WTC11 (cell line): ENCODE results near the gene DCX. TPM values are rescaled to one million over a fixed set of nuclear protein-coding genes. Genes with fewer than 3 reads are reported as not detected.

Source experiments
- ATAC-seq: fragments of 200-7000 bp; cut with Tn5 transposase; 2 replicates; pipeline ENCODE4 v1.10.0; 2021; ENCODE audit warnings: mild to moderate bottlenecking, moderate library complexity
- CTCF ChIA-PET: fragments of 300-600 bp; sonication (Branson Sonifier 250); formaldehyde crosslinking; loops from one replicate; lab custom pipeline; 2021; ENCODE audit warnings: antibody characterized with exemption; lab: Charles Lee
- POLR2A ChIA-PET: fragments of 350-600 bp; sonication (Branson Sonifier 250); formaldehyde crosslinking; loops from one replicate; lab custom pipeline; 2021; ENCODE audit warnings: antibody characterized with exemption; lab: Charles Lee
- DNase-seq: peaks from one replicate; pipeline ENCODE4 v3.0.0; 2021; ENCODE audit warnings: low spot score
- H3K27ac Mint-ChIP-seq: 2 replicates; pipeline ENCODE4 v1.8.0; 2021; ENCODE audit warnings: mixed read lengths
- H3K27me3 Mint-ChIP-seq: 2 replicates; pipeline ENCODE4 v1.8.0; 2021; ENCODE audit warnings: low read depth, mild to moderate bottlenecking, moderate library complexity, mixed read lengths
- H3K36me3 Mint-ChIP-seq: 2 replicates; pipeline ENCODE4 v1.8.0; 2021; ENCODE audit warnings: mixed read lengths
- H3K4me1 Mint-ChIP-seq: 2 replicates; pipeline ENCODE4 v1.8.0; 2022; ENCODE audit warnings: mixed read lengths
- H3K4me3 Mint-ChIP-seq: 2 replicates; pipeline ENCODE4 v1.8.0; 2021; ENCODE audit warnings: mild to moderate bottlenecking, moderate library complexity, mixed read lengths
- H3K9me3 Mint-ChIP-seq: 2 replicates; pipeline ENCODE4 v1.8.0; 2021; ENCODE audit warnings: mixed read lengths
- FOXJ3 ChIP-seq: sonication (generic); formaldehyde crosslinking; IDR thresholded peaks from 2 replicates; pipeline ENCODE4 v1.9.0; 2021; ENCODE audit warnings: missing genetic modification reagents, mild to moderate bottlenecking, borderline replicate concordance
- GTF2I ChIP-seq: fragments of 250-450 bp; sonication (Bioruptor Pico); conservative IDR thresholded peaks from 2 replicates; pipeline ENCODE4 v1.4.0; 2021; ENCODE audit warnings: mild to moderate bottlenecking
- HMGA2 ChIP-seq: fragments of 250-450 bp; sonication (Bioruptor Pico); IDR thresholded peaks from 2 replicates; pipeline ENCODE4 v1.4.0; 2021; ENCODE audit warnings: mild to moderate bottlenecking, moderate library complexity
- JAZF1 ChIP-seq: fragments of 250-450 bp; sonication (Bioruptor Pico); IDR thresholded peaks from 2 replicates; pipeline ENCODE4 v1.9.0; 2021; ENCODE audit warnings: moderate library complexity, mild to moderate bottlenecking, inconsistent platforms
- OVOL2 ChIP-seq: fragments of 250-450 bp; sonication (Bioruptor Pico); IDR thresholded peaks from 2 replicates; pipeline ENCODE4 v1.9.0; 2021; ENCODE audit warnings: mild to moderate bottlenecking, borderline replicate concordance
- TEAD4 ChIP-seq: sonication (generic); formaldehyde crosslinking; IDR thresholded peaks from 2 replicates; pipeline ENCODE4 v1.8.0; 2022; ENCODE audit warnings: mild to moderate bottlenecking, missing genetic modification reagents
- ZNF121 ChIP-seq: sonication (generic); formaldehyde crosslinking; IDR thresholded peaks from 2 replicates; pipeline ENCODE4 v1.8.0; 2023; ENCODE audit warnings: missing genetic modification reagents
- ZNF317 ChIP-seq: sonication (generic); formaldehyde crosslinking; IDR thresholded peaks from 2 replicates; pipeline ENCODE4 v1.8.1; 2023; ENCODE audit warnings: low read depth, mild to moderate bottlenecking, moderate library complexity, missing genetic modification reagents, borderline replicate concordance
- total RNA-seq: library from RNA; stranded (reverse); gene quantifications from 3 replicates; pipeline ENCODE4 v1.2.3, GENCODE V29; 2021
- TF ChIP-seq, protein P1 (sequence below): sonication (generic); formaldehyde crosslinking; IDR thresholded peaks from 2 replicates; pipeline ENCODE4 v1.8.0; 2022; ENCODE audit warnings: mild to moderate bottlenecking, missing genetic modification reagents
- TF ChIP-seq, protein P2 (sequence below): sonication (generic); formaldehyde crosslinking; IDR thresholded peaks from 2 replicates; pipeline ENCODE4 v1.8.1; 2022; ENCODE audit warnings: low read depth, missing genetic modification reagents, borderline replicate concordance
- TF ChIP-seq, protein P3 (sequence below): fragments of 250-450 bp; sonication (Bioruptor Pico); IDR thresholded peaks from 2 replicates; pipeline ENCODE4 v2.1.2; 2022; ENCODE audit warnings: mild to moderate bottlenecking, moderate library complexity
- TF ChIP-seq, protein P4 (sequence below): sonication (generic); formaldehyde crosslinking; IDR thresholded peaks from 2 replicates; pipeline ENCODE4 v1.8.1; 2023; ENCODE audit warnings: mild to moderate bottlenecking, moderate library complexity, missing genetic modification reagents
- TF ChIP-seq, protein P5 (sequence below): sonication (generic); formaldehyde crosslinking; IDR thresholded peaks from 2 replicates; pipeline ENCODE4 v1.8.0; 2022; ENCODE audit warnings: mild to moderate bottlenecking, missing genetic modification reagents
- TF ChIP-seq, protein P6 (sequence below): sonication (generic); formaldehyde crosslinking; IDR thresholded peaks from 2 replicates; pipeline ENCODE4 v1.8.0; 2022; ENCODE audit warnings: missing genetic modification reagents
- TF ChIP-seq, protein P7 (sequence below): sonication (generic); formaldehyde crosslinking; IDR thresholded peaks from 2 replicates; pipeline ENCODE4 v1.8.1; 2023; ENCODE audit warnings: mild to moderate bottlenecking, missing genetic modification reagents
- TF ChIP-seq, protein P8 (sequence below): sonication (generic); formaldehyde crosslinking; IDR thresholded peaks from 2 replicates; pipeline ENCODE4 v1.8.1; 2023; ENCODE audit warnings: mild to moderate bottlenecking, missing genetic modification reagents, borderline replicate concordance
- TF ChIP-seq, protein P9 (sequence below): sonication (generic); formaldehyde crosslinking; IDR thresholded peaks from 2 replicates; pipeline ENCODE4 v1.8.1; 2022; ENCODE audit warnings: missing genetic modification reagents, borderline replicate concordance

DCX gene
- total RNA-seq, 1 experiment from 2014 or later = 2.1 TPM

DNA sequence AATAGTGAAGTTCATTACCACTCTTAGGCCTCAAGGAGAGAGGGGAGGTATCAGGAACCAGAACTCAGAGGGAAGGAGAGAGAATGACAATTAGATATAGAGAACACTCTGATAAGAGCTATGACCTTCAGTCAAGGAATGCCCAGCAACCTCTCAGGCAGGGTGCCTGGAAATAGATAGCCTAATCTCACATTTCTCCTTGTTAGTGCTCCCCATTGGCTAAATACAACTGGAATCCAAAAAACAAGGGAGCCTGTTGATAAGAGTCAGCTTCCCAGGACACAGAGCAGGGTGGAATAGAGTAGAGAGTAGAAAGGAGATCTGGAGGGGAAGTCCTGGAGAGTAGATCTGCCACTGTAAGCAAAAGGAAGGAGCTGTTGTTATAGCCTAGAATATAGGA lies 62.1 kb downstream of the DCX start (continued):
- TF ChIP-seq ZNF317 (CRISPR knock-in tag) (no peak), FOXJ3 (CRISPR knock-in tag) (no peak), TEAD4 (CRISPR knock-in tag) (no peak), JAZF1 (CRISPR knock-in tag) (no peak), ZNF121 (CRISPR knock-in tag) (no peak), HMGA2 (CRISPR knock-in tag) (no peak)
- TF ChIP-seq, protein P1, sequence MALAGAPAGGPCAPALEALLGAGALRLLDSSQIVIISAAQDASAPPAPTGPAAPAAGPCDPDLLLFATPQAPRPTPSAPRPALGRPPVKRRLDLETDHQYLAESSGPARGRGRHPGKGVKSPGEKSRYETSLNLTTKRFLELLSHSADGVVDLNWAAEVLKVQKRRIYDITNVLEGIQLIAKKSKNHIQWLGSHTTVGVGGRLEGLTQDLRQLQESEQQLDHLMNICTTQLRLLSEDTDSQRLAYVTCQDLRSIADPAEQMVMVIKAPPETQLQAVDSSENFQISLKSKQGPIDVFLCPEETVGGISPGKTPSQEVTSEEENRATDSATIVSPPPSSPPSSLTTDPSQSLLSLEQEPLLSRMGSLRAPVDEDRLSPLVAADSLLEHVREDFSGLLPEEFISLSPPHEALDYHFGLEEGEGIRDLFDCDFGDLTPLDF = no peak
- TF ChIP-seq, protein P2, sequence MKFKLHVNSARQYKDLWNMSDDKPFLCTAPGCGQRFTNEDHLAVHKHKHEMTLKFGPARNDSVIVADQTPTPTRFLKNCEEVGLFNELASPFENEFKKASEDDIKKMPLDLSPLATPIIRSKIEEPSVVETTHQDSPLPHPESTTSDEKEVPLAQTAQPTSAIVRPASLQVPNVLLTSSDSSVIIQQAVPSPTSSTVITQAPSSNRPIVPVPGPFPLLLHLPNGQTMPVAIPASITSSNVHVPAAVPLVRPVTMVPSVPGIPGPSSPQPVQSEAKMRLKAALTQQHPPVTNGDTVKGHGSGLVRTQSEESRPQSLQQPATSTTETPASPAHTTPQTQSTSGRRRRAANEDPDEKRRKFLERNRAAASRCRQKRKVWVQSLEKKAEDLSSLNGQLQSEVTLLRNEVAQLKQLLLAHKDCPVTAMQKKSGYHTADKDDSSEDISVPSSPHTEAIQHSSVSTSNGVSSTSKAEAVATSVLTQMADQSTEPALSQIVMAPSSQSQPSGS (CRISPR knock-in tag) = no peak
- TF ChIP-seq, protein P3, sequence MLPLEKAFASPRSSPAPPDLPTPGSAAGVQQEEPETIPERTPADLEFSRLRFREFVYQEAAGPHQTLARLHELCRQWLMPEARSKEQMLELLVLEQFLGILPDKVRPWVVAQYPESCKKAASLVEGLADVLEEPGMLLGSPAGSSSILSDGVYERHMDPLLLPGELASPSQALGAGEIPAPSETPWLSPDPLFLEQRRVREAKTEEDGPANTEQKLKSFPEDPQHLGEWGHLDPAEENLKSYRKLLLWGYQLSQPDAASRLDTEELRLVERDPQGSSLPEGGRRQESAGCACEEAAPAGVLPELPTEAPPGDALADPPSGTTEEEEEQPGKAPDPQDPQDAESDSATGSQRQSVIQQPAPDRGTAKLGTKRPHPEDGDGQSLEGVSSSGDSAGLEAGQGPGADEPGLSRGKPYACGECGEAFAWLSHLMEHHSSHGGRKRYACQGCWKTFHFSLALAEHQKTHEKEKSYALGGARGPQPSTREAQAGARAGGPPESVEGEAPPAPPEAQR = no peak
- TF ChIP-seq, protein P4, sequence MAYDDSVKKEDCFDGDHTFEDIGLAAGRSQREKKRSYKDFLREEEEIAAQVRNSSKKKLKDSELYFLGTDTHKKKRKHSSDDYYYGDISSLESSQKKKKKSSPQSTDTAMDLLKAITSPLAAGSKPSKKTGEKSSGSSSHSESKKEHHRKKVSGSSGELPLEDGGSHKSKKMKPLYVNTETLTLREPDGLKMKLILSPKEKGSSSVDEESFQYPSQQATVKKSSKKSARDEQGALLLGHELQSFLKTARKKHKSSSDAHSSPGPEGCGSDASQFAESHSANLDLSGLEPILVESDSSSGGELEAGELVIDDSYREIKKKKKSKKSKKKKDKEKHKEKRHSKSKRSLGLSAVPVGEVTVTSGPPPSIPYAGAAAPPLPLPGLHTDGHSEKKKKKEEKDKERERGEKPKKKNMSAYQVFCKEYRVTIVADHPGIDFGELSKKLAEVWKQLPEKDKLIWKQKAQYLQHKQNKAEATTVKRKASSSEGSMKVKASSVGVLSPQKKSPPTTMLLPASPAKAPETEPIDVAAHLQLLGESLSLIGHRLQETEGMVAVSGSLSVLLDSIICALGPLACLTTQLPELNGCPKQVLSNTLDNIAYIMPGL = no peak
- TF ChIP-seq, protein P5, sequence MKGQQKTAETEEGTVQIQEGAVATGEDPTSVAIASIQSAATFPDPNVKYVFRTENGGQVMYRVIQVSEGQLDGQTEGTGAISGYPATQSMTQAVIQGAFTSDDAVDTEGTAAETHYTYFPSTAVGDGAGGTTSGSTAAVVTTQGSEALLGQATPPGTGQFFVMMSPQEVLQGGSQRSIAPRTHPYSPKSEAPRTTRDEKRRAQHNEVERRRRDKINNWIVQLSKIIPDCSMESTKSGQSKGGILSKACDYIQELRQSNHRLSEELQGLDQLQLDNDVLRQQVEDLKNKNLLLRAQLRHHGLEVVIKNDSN (CRISPR knock-in tag) = no peak

DNA sequence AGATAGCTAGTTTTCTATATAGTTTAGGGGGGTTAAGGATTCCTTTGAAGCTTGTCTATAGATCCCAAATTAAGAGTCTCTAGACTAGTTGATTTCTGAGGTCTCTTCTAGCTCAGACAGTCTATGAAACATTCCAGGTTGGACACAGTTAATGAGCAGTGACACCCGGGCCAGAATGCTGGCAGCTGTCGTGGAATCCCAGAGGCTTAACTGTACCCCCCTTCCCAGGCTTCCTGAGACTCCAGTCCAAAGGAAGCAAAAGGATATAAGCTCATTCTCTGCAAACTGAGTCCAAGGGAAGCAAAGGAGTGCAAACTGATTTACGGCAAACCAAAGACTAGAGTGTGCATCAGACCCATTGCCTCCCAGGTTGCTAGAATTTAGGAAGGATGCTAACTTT lies 62.9 kb downstream of the DCX start:
- ATAC-seq = no peak
- POLR2A ChIA-PET = interaction anchor here (1.2 kb wide), 1 partner anchor 74 kb away, joined by 3 read pairs; no protein-coding TSS in a partner anchor
- peaks cover 4% of the 10 kb centered on the region for H3K9me3 Mint-ChIP-seq
- TF ChIP-seq GTF2I (CRISPR knock-in tag) (no peak), OVOL2 (CRISPR knock-in tag) (no peak)
- TF ChIP-seq, protein P6, sequence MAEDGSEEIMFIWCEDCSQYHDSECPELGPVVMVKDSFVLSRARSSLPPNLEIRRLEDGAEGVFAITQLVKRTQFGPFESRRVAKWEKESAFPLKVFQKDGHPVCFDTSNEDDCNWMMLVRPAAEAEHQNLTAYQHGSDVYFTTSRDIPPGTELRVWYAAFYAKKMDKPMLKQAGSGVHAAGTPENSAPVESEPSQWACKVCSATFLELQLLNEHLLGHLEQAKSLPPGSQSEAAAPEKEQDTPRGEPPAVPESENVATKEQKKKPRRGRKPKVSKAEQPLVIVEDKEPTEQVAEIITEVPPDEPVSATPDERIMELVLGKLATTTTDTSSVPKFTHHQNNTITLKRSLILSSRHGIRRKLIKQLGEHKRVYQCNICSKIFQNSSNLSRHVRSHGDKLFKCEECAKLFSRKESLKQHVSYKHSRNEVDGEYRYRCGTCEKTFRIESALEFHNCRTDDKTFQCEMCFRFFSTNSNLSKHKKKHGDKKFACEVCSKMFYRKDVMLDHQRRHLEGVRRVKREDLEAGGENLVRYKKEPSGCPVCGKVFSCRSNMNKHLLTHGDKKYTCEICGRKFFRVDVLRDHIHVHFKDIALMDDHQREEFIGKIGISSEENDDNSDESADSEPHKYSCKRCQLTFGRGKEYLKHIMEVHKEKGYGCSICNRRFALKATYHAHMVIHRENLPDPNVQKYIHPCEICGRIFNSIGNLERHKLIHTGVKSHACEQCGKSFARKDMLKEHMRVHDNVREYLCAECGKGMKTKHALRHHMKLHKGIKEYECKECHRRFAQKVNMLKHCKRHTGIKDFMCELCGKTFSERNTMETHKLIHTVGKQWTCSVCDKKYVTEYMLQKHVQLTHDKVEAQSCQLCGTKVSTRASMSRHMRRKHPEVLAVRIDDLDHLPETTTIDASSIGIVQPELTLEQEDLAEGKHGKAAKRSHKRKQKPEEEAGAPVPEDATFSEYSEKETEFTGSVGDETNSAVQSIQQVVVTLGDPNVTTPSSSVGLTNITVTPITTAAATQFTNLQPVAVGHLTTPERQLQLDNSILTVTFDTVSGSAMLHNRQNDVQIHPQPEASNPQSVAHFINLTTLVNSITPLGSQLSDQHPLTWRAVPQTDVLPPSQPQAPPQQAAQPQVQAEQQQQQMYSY = no peak
- TF ChIP-seq, protein P7, sequence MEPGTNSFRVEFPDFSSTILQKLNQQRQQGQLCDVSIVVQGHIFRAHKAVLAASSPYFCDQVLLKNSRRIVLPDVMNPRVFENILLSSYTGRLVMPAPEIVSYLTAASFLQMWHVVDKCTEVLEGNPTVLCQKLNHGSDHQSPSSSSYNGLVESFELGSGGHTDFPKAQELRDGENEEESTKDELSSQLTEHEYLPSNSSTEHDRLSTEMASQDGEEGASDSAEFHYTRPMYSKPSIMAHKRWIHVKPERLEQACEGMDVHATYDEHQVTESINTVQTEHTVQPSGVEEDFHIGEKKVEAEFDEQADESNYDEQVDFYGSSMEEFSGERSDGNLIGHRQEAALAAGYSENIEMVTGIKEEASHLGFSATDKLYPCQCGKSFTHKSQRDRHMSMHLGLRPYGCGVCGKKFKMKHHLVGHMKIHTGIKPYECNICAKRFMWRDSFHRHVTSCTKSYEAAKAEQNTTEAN (CRISPR knock-in tag) = no peak
- TF ChIP-seq, protein P8, sequence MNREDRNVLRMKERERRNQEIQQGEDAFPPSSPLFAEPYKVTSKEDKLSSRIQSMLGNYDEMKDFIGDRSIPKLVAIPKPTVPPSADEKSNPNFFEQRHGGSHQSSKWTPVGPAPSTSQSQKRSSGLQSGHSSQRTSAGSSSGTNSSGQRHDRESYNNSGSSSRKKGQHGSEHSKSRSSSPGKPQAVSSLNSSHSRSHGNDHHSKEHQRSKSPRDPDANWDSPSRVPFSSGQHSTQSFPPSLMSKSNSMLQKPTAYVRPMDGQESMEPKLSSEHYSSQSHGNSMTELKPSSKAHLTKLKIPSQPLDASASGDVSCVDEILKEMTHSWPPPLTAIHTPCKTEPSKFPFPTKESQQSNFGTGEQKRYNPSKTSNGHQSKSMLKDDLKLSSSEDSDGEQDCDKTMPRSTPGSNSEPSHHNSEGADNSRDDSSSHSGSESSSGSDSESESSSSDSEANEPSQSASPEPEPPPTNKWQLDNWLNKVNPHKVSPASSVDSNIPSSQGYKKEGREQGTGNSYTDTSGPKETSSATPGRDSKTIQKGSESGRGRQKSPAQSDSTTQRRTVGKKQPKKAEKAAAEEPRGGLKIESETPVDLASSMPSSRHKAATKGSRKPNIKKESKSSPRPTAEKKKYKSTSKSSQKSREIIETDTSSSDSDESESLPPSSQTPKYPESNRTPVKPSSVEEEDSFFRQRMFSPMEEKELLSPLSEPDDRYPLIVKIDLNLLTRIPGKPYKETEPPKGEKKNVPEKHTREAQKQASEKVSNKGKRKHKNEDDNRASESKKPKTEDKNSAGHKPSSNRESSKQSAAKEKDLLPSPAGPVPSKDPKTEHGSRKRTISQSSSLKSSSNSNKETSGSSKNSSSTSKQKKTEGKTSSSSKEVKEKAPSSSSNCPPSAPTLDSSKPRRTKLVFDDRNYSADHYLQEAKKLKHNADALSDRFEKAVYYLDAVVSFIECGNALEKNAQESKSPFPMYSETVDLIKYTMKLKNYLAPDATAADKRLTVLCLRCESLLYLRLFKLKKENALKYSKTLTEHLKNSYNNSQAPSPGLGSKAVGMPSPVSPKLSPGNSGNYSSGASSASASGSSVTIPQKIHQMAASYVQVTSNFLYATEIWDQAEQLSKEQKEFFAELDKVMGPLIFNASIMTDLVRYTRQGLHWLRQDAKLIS (CRISPR knock-in tag) = no peak
- TF ChIP-seq, protein P9, sequence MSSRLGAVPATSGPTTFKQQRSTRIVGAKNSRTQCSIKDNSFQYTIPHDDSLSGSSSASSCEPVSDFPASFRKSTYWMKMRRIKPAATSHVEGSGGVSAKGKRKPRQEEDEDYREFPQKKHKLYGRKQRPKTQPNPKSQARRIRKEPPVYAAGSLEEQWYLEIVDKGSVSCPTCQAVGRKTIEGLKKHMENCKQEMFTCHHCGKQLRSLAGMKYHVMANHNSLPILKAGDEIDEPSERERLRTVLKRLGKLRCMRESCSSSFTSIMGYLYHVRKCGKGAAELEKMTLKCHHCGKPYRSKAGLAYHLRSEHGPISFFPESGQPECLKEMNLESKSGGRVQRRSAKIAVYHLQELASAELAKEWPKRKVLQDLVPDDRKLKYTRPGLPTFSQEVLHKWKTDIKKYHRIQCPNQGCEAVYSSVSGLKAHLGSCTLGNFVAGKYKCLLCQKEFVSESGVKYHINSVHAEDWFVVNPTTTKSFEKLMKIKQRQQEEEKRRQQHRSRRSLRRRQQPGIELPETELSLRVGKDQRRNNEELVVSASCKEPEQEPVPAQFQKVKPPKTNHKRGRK = no peak

More for the DNA sequence above, 62.9 kb downstream of the DCX start:
- no peaks in the 10 kb centered on the region; the same call in 1 of the 2 replicates for H3K36me3 Mint-ChIP-seq
- CTCF ChIA-PET = no interaction called here
- no peak overlapping the region for H3K27ac Mint-ChIP-seq
- H3K4me1 Mint-ChIP-seq = no peaks in the 10 kb centered on the region
- no peak overlapping the region for H3K4me3 Mint-ChIP-seq
- peaks cover 27% of the 10 kb centered on the region for H3K27me3 Mint-ChIP-seq
- no peak for DNase-seq
